WTC11 (cell line): ENCODE measurements around the gene FAM111A.

ENCODE experiments used
- NR3C1 ChIP-seq: sonication (generic); formaldehyde crosslinking; conservative IDR thresholded peaks from 2 replicates; pipeline ENCODE4 v1.8.1; 2023; ENCODE audit warnings: low read depth, mild to moderate bottlenecking, missing genetic modification reagents
- TP53 ChIP-seq: sonication (generic); formaldehyde crosslinking; IDR thresholded peaks from 2 replicates; pipeline ENCODE4 v1.8.1; 2023; ENCODE audit warnings: mild to moderate bottlenecking, missing genetic modification reagents
- TF ChIP-seq, protein P1 (sequence below): fragments of 200-600 bp; IDR thresholded peaks from 2 replicates; pipeline ENCODE4 v1.8.0; 2022; ENCODE audit warnings: antibody characterized with exemption

- TF ChIP-seq, protein P1, sequence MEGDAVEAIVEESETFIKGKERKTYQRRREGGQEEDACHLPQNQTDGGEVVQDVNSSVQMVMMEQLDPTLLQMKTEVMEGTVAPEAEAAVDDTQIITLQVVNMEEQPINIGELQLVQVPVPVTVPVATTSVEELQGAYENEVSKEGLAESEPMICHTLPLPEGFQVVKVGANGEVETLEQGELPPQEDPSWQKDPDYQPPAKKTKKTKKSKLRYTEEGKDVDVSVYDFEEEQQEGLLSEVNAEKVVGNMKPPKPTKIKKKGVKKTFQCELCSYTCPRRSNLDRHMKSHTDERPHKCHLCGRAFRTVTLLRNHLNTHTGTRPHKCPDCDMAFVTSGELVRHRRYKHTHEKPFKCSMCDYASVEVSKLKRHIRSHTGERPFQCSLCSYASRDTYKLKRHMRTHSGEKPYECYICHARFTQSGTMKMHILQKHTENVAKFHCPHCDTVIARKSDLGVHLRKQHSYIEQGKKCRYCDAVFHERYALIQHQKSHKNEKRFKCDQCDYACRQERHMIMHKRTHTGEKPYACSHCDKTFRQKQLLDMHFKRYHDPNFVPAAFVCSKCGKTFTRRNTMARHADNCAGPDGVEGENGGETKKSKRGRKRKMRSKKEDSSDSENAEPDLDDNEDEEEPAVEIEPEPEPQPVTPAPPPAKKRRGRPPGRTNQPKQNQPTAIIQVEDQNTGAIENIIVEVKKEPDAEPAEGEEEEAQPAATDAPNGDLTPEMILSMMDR = no peak
- TF ChIP-seq NR3C1 (CRISPR knock-in tag) (no peak), TP53 (CRISPR knock-in tag) (no peak)
Observed at GRCh38 chr11:59137190-59137589, 5.5 kb upstream of the FAM111A start.
